SK-N-DZ (cell line): Measurements from ENCODE around the gene BSG.
A peak's percentile ranks its signal among the peaks of the same experiment; 100 is the strongest.
"Not testable (repeated sequence)": the region's sequence is repeated elsewhere in the genome, so short reads cannot be mapped to it uniquely, and the experiment has no call there.

Experiments
- DNase-seq: peaks from one replicate; pipeline ENCODE4 v3.0.0-alpha.2; 2015; ENCODE audit warnings: low spot score

The BSG gene

GRCh38 chr19:620166-620862 lies 47.9 kb downstream of the BSG start:
- DNase-seq, result no peak

DNA sequence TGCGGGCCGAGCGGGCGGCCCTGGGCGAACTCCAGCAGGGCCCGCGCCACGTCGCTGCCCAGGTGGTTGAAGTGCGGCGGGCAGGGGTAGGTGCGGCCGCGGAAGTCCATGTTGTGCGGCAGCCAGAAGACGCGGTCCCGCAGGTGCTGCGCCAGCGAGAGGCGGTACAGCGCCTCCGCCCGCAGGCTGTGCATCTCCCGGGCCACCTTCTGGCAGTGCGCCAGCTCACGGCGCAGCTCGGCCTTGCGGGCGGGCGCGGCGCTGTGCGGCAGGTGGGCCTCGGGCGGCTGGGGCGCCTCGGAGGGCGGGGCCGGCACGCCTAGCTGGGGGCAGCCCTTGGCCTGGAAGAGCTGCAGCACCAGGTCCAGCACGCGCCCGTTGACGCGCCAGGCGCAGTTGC lies 48.8 kb downstream of the BSG start:
- not testable (repeated sequence) for DNase-seq

GRCh38 chr19:621819-622218 lies 49.4 kb downstream of the BSG start:
- no peak for DNase-seq

- no peak for DNase-seq
These were observed 50.3 kb downstream of the BSG start for GRCh38 chr19:622666-623065.

DNA sequence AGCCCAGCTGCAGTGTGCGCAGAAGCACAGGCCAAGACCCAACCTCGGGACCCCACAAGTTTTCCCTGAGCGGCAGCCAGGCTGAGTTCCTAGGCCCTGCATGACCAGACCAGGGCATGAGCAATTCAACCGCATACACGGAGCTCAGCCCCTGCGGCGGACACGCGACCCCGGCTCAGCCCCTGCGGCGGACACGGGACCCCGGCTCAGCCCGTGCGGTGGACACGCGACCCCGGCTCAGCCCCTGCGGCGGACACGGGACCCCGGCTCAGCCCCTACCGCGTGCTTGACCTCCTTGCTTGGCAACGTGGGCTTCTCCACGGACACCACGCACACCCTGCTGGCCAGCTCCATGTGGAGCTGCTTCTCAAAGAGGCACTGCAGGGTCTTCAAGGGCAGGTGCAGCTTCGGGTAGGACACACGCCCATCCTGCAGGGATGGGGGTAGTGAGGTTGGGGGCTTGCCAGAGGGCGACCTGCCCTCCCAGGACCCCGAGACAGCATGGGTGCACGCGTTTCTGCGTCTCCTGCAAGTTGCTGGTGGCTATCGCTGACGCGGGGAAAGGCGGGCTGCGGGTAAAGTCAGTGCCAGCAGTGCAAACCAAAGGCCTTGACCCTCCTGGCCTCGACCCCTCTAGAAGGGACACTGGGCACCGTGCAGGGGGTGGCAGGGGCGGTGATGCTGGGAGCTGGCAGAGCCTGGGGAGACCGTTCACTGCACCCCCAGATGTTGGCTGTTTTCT lies 51.0 kb downstream of the BSG start:
- DNase-seq, result no peak

GRCh38 chr19:623974-624373 lies 51.6 kb downstream of the BSG start:
- DNase-seq, result no peak

GRCh38 chr19:624433-625109 lies 52.2 kb downstream of the BSG start:
- no peak for DNase-seq

- no peak for DNase-seq
These were observed 52.9 kb downstream of the BSG start for GRCh38 chr19:625257-625656.

DNA sequence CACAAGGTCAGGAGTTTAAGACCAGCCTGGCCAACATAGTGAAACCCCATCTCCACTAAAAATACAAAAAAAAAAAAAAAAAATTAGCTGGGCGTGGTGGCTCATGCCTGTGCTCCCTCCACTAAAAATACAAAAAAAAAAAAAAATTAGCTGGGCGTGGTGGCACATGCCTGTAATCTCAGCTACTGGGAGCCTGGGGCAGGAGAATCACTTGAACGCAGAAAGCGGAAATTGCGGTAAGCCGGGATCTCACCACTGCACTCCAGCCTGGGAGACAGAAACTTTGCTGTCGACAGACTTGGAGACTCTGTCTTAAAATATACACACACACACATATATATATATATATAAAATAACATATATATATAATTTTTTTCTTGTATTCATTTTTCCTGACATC lies 54.2 kb downstream of the BSG start:
- DNase-seq, result not testable (repeated sequence)

GRCh38 chr19:628168-628567 lies 55.8 kb downstream of the BSG start:
- no peak for DNase-seq

GRCh38 chr19:629515-629914 lies 57.1 kb downstream of the BSG start:
- DNase-seq, result peak; percentile 74

DNA sequence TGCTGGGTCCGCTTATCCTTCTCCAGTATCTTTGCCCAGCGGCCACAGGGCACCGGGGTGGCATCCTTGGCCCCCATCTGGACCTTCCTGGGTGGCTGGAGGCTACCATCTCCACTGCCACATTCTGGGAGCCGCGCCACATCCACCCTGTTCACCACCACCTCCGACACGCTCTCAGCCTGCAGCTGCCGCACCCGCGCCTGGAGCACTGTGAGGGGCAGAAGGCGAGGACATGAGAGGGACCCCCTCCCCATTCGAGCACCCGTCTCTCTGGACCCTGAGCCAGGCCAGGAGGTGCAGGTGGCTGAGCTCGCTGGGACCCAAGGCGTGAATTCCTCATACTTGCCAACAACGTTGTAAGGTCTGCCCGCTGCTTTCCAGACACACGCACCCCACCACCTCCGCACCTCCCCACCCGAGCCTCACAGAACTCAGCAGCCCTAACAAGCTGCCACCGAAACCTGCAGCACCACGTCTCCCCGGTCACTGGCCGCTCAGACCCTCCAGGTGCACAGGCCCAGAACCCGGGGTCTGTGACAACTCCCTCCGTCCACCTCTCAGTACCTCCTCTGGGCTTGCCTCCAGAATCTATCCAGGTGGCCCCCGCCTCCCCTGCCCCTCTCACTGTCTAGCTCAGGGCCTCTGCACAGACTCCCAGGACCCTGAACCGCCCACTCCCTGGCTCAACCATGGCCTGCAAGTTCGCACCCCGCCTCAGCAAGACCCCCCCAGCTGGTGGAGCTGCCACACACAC lies 57.7 kb downstream of the BSG start:
- DNase-seq, result no peak

- DNase-seq, result peak; percentile 48
These were observed 60.2 kb downstream of the BSG start for GRCh38 chr19:632579-633067.
